ENCODE measurements around the gene RANGAP1. TPM values are rescaled to one million over a fixed set of nuclear protein-coding genes. Genes with fewer than 3 reads are reported as not detected.
A peak's percentile ranks its signal among the peaks of the same experiment; 100 is the strongest.

The RANGAP1 gene, protein sequence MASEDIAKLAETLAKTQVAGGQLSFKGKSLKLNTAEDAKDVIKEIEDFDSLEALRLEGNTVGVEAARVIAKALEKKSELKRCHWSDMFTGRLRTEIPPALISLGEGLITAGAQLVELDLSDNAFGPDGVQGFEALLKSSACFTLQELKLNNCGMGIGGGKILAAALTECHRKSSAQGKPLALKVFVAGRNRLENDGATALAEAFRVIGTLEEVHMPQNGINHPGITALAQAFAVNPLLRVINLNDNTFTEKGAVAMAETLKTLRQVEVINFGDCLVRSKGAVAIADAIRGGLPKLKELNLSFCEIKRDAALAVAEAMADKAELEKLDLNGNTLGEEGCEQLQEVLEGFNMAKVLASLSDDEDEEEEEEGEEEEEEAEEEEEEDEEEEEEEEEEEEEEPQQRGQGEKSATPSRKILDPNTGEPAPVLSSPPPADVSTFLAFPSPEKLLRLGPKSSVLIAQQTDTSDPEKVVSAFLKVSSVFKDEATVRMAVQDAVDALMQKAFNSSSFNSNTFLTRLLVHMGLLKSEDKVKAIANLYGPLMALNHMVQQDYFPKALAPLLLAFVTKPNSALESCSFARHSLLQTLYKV
- total RNA-seq: 10 to 100 TPM; 27.4 to 56.3 (median 37.6) TPM
- long read RNA-seq, partial matches to known transcripts: 2 of 8 reads
- long read RNA-seq, other reads (novel, unspliced or antisense): 4 of 8 reads

GRCh38 chr22:41285820-41286638 is at the start of gene RANGAP1:
Gene RANGAP1 (minus strand): TSS chr22:41286187. CDS start chr22:41281044, 5,143 bp downstream.
- ATAC-seq (peak; percentile 94 to 98 (median 96)), DNase-seq (peak; percentile 99 to 100 (median 99))
- peak within 1 kb of the TSS; percentile 80 to 91 (median 86) for H3K27ac ChIP-seq
- peaks cover 0 to 7% (median under 1%) of the 10 kb centered on the region in 4 donors for H3K36me3 ChIP-seq
- H3K27me3 ChIP-seq: no peaks in the 10 kb centered on the region
- peak within 1 kb of the TSS; percentile 90 to 99 (median 92) for H3K4me3 ChIP-seq
- TF ChIP-seq POLR2A (IDR thresholded peaks at IDR 0.05) (peak; percentile 72), CTCF (IDR thresholded peaks at IDR 0.05) (peak in 3 of 4 donors; percentile 12 to 18 (median 14))
- intact Hi-C loops (cut with DNase I): no loop called here
- no peaks in the 10 kb centered on the region for H3K9me3 ChIP-seq
- H3K4me1 ChIP-seq: peaks cover 0 to 29% (median 7%) of the 10 kb centered on the region in 4 donors
- 0% methylated on average over 2 of the region's 77 CpGs for WGBS (ENCODE audit: insufficient coverage, low coverage, low lambda C conversion rate, missing lambda C conversion rate)

- intact Hi-C loops (cut with DNase I): no loop called here
- Histone ChIP-seq H3K27ac (peak overlapping the region in 1 of 3 donors; percentile 26), H3K9me3 (no peaks in the 10 kb centered on the region), H3K27me3 (no peaks in the 10 kb centered on the region), H3K4me3 (no peak overlapping the region), H3K36me3 (peaks cover 0 to 32% (median 14%) of the 10 kb centered on the region in 4 donors), H3K4me1 (peaks cover 0 to 21% (median 7%) of the 10 kb centered on the region in 4 donors)
- ATAC-seq (no peak), DNase-seq (no peak)
- whole genome bisulfite sequencing (ENCODE audit: insufficient coverage, low coverage, low lambda C conversion rate, missing lambda C conversion rate): 80% methylated on average over 1 of the region's 11 CpGs
- TF ChIP-seq POLR2A (IDR thresholded peaks at IDR 0.05) (no peak), CTCF (IDR thresholded peaks at IDR 0.05) (no peak)
Observed at GRCh38 chr22:41334951-41335635, 49.1 kb upstream of the RANGAP1 start.

DNA sequence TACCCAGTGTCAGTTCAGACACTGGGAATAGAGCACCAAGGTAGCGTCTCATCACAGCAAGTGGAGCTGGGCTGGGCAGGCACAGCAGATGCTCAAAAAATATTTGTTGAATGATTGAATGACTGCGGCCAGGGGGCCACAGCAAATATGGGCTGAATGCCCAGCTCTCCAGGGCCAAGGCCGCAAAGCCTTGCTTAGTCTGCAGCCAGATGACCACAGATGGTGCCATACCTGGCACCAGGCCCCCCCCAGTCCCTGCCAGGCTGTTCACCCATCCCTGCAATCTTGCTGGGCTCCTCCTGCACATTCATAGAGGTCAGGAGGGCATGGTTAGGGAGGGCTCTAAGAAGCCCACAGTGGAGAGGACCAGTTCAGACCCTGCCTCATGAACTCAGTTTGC is 48.2 kb upstream of the RANGAP1 start:
- DNase-seq (peak; percentile 81 to 93 (median 92)), ATAC-seq (peak; percentile 90 to 93 (median 92))
- Histone ChIP-seq H3K9me3 (no peaks in the 10 kb centered on the region), H3K4me3 (no peak overlapping the region), H3K27me3 (no peaks in the 10 kb centered on the region), H3K27ac (peak overlapping the region in 1 of 3 donors; percentile 53), H3K36me3 (peaks cover 0 to 35% (median 18%) of the 10 kb centered on the region in 4 donors), H3K4me1 (peaks cover 0 to 19% (median 7%) of the 10 kb centered on the region in 4 donors)
- 15% methylated on average over 2 of the region's 3 CpGs for WGBS (ENCODE audit: insufficient coverage, low coverage, low lambda C conversion rate, missing lambda C conversion rate)
- peak in 1 of 4 donors; percentile 11 for TF ChIP-seq CTCF (IDR thresholded peaks at IDR 0.05)
- no peak for TF ChIP-seq POLR2A (IDR thresholded peaks at IDR 0.05)
- intact Hi-C loops (cut with DNase I): no loop called here

DNA sequence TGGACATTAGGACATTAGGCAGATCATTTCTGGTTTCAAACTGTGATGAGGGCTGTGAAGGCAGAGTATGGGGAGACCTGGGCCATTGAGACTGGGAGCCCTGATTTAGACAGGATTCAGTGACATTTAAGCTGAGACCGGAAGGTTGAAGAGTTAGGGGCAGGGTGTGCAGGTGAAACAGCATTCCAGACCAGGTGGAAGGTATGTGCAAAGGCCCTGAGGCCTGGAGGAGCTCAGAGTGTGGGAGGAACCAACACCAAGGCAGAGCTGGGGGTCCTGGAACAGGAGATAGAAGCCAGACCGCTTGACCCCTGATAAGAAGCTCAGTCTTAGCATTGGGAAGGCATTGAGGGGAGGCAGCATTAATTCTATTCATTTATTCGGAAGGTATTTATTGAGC is 47.8 kb upstream of the RANGAP1 start:
- TF ChIP-seq CTCF (IDR thresholded peaks at IDR 0.05) (no peak), POLR2A (IDR thresholded peaks at IDR 0.05) (no peak)
- Histone ChIP-seq H3K4me3 (no peak overlapping the region), H3K27me3 (no peaks in the 10 kb centered on the region), H3K9me3 (no peaks in the 10 kb centered on the region), H3K4me1 (peaks cover 0 to 19% (median 7%) of the 10 kb centered on the region in 4 donors), H3K27ac (peak overlapping the region in 1 of 3 donors; percentile 53), H3K36me3 (peaks cover 0 to 35% (median 19%) of the 10 kb centered on the region in 4 donors)
- DNase-seq (no peak), ATAC-seq (peak in 1 of 4 donors; percentile 2)
- intact Hi-C loops (cut with DNase I): no loop called here
- WGBS (ENCODE audit: insufficient coverage, low coverage, low lambda C conversion rate, missing lambda C conversion rate): 62% methylated on average over 3 of the region's 3 CpGs

All from right lobe of liver (tissue), 6 donors.